ENCODE results near the gene SEL1L. TPM values are rescaled to one million over a fixed set of nuclear protein-coding genes. Genes with fewer than 3 reads are reported as not detected.

Gene SEL1L
- polyA plus RNA-seq, 3 donors, result 14.4 to 48.4 (median 42.5) TPM

DNA sequence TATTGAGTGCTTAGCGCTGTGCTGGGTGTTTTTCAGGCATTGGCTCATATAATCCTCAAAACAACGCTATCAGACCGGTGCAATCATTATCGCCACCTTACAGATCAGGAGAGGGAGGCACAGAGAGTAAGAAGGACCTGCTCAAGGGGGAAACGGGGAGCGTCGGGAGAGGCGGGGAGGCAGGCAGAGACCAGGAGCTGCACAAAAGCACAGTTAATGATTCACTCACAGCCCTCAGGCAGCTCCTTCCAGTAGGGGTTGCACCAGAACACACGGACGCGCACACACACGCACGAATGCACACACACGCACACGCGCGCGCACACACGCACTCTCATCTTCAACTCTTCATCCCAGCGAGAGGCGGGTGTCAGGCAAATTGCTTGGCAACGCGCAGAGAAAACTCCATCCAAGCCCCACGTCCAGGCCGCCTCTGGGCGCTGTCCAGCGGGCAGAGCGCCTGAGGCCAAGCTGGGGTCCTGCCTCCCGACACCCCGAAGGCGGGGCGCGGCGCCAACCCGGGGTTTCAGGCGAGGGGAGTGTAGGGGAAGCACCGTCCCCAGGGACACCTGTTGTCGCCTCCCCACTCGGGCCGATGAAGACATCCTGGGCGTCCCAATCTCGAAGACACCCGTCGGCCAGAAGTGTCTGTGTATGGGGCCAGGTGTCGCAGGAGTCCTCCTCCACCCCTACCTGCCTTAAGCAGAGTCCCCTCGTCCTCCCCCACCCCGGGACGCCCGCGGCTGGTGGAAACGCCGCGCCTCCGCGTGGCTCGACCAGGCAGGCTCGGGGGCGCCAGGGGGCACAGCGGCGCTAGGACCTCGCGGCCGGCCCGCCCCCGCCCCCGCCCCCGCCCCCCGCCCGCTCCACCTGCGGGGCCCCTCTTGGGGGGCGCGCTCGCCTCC, 98.0 kb downstream of the SEL1L start:
- WGBS (ENCODE audit: insufficient coverage), result 0% methylated on average over 53 of the region's 73 CpGs
- Histone ChIP-seq H3K27ac (ENCODE audit: low read depth in 1 of 2, low read length in 2 of 2) (no peak overlapping the region), H3K27me3 (ENCODE audit: control insufficient read depth in 2 of 2, insufficient read depth in 2 of 2, low read length in 2 of 2) (peaks cover 80 to 83% of the 10 kb centered on the region in 2 donors), H3K9ac (ENCODE audit: insufficient read depth, low read length, poor library complexity, severe bottlenecking) (no peak overlapping the region), H4K20me1 (ENCODE audit: insufficient read depth, low read length) (peaks cover 3% of the 10 kb centered on the region), H3K79me2 (ENCODE audit: insufficient read depth, low read length) (no peaks in the 10 kb centered on the region), H3K9me3 (replicated peaks in 1 of 2; ENCODE audit: control insufficient read depth in 1 of 2, insufficient read depth in 1 of 2, low read length in 2 of 2) (peaks cover 0 to 21% of the 10 kb centered on the region in 2 donors), H3K4me1 (ENCODE audit: control insufficient read depth in 1 of 2, insufficient read depth in 2 of 2, low read length in 2 of 2) (peaks cover 15 to 18% of the 10 kb centered on the region in 2 donors), H3K4me2 (replicated peaks; ENCODE audit: extremely low read depth, low read length, poor library complexity, severe bottlenecking) (peak overlapping the region; percentile 81), H2AFZ (ENCODE audit: insufficient read depth, low read depth, low read length, poor library complexity, severe bottlenecking) (peak overlapping the region; percentile 74), H3K4me3 (replicated peaks in 1 of 3; ENCODE audit: low read depth in 2 of 3, low read length in 3 of 3) (peak overlapping the region; percentile 43 to 76 (median 49)), H3K36me3 (replicated peaks in 1 of 2; ENCODE audit: control insufficient read depth in 1 of 2, insufficient read depth in 2 of 2, low read length in 2 of 2) (no peaks in the 10 kb centered on the region)
- H3K4me3 Mint-ChIP-seq, result peak overlapping the region; percentile 79 to 95
- peaks cover 14% of the 10 kb centered on the region for H3K4me1 Mint-ChIP-seq
- H3K9me3 Mint-ChIP-seq, result peaks cover 0 to 13% (median 3%) of the 10 kb centered on the region in 7 donors
- peak; percentile 36 to 84 (median 54) for DNase-seq
- H3K27ac Mint-ChIP-seq, result peak overlapping the region in 2 of 7 donors; percentile 3 to 41
- H3K36me3 Mint-ChIP-seq, result peaks cover 3 to 17% of the 10 kb centered on the region in 2 donors
- H3K27me3 Mint-ChIP-seq (ENCODE audit: low read depth in 3 of 3), result peaks cover 73 to 89% (median 76%) of the 10 kb centered on the region in 3 donors
- TF ChIP-seq, protein P1, sequence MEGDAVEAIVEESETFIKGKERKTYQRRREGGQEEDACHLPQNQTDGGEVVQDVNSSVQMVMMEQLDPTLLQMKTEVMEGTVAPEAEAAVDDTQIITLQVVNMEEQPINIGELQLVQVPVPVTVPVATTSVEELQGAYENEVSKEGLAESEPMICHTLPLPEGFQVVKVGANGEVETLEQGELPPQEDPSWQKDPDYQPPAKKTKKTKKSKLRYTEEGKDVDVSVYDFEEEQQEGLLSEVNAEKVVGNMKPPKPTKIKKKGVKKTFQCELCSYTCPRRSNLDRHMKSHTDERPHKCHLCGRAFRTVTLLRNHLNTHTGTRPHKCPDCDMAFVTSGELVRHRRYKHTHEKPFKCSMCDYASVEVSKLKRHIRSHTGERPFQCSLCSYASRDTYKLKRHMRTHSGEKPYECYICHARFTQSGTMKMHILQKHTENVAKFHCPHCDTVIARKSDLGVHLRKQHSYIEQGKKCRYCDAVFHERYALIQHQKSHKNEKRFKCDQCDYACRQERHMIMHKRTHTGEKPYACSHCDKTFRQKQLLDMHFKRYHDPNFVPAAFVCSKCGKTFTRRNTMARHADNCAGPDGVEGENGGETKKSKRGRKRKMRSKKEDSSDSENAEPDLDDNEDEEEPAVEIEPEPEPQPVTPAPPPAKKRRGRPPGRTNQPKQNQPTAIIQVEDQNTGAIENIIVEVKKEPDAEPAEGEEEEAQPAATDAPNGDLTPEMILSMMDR (IDR thresholded peaks at IDR 0.05), result no peak
- intact Hi-C loops (cut with micrococcal nuclease), result loop anchor here (10.0 kb wide), 1 partner anchor 51 kb away; no protein-coding TSS in a partner anchor

DNA sequence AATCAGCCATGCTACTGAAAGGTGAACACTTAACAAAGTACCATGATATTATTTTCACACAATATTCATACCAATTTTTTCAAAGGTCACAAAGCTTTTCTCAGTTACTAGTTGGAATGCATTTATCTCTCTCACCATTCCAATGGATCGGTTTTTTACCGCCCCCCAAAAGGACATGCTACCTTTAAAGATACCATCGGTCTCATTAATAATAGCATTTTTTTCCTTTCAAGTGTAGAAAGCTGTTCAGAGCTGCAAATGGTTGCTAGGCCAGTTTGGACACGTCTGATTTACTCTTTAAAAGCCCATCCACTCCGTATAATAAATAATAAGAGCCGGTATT, 98.6 kb downstream of the SEL1L start:
- H3K9ac ChIP-seq (ENCODE audit: insufficient read depth, low read length, poor library complexity, severe bottlenecking), result no peak overlapping the region
- H3K36me3 Mint-ChIP-seq, result peaks cover 3 to 17% of the 10 kb centered on the region in 2 donors
- peak overlapping the region in 1 of 3 experiments; percentile 76 for H3K4me3 ChIP-seq (replicated peaks in 1 of 3; ENCODE audit: low read depth in 2 of 3, low read length in 3 of 3)
- WGBS (ENCODE audit: insufficient coverage), result no CpG with 5 or more reads among the region's 6 CpGs
- H3K9me3 Mint-ChIP-seq, result peaks cover 0 to 13% (median 3%) of the 10 kb centered on the region in 7 donors
- peaks cover 0 to 21% of the 10 kb centered on the region in 2 donors for H3K9me3 ChIP-seq (replicated peaks in 1 of 2; ENCODE audit: control insufficient read depth in 1 of 2, insufficient read depth in 1 of 2, low read length in 2 of 2)
- H3K27ac ChIP-seq (ENCODE audit: low read depth in 1 of 2, low read length in 2 of 2), result no peak overlapping the region
- H3K4me1 Mint-ChIP-seq, result peaks cover 14% of the 10 kb centered on the region
- peaks cover 74 to 81% of the 10 kb centered on the region in 2 donors for H3K27me3 ChIP-seq (ENCODE audit: control insufficient read depth in 2 of 2, insufficient read depth in 2 of 2, low read length in 2 of 2)
- intact Hi-C loops (cut with micrococcal nuclease), result loop anchor here (10.0 kb wide), 1 partner anchor 50 kb away; no protein-coding TSS in a partner anchor
- no peak for DNase-seq
- TF ChIP-seq, protein P1 (IDR thresholded peaks at IDR 0.05), result no peak
- no peaks in the 10 kb centered on the region for H3K36me3 ChIP-seq (replicated peaks in 1 of 2; ENCODE audit: control insufficient read depth in 1 of 2, insufficient read depth in 2 of 2, low read length in 2 of 2)
- H3K4me3 Mint-ChIP-seq, result peak overlapping the region; percentile 79 to 95
- H2AFZ ChIP-seq (ENCODE audit: insufficient read depth, low read depth, low read length, poor library complexity, severe bottlenecking), result peak overlapping the region; percentile 74
- H3K4me1 ChIP-seq (ENCODE audit: control insufficient read depth in 1 of 2, insufficient read depth in 2 of 2, low read length in 2 of 2), result peaks cover 15 to 18% of the 10 kb centered on the region in 2 donors
- peaks cover 3% of the 10 kb centered on the region for H4K20me1 ChIP-seq (ENCODE audit: insufficient read depth, low read length)
- peak overlapping the region; percentile 81 for H3K4me2 ChIP-seq (replicated peaks; ENCODE audit: extremely low read depth, low read length, poor library complexity, severe bottlenecking)
- peaks cover 74 to 91% (median 75%) of the 10 kb centered on the region in 3 donors for H3K27me3 Mint-ChIP-seq (ENCODE audit: low read depth in 3 of 3)
- no peaks in the 10 kb centered on the region for H3K79me2 ChIP-seq (ENCODE audit: insufficient read depth, low read length)
- H3K27ac Mint-ChIP-seq, result no peak overlapping the region

Measured in CD14-positive monocyte (primary cell).